Smooth muscle cell of the brain vasculature (primary cell): ENCODE results near the gene ACOT2.
"Not testable (repeated sequence)": the region's sequence is repeated elsewhere in the genome, so short reads cannot be mapped to it uniquely, and the experiment has no call there.

ENCODE experiments used
- DNase-seq: peaks from one replicate; pipeline ENCODE4 v3.0.0-alpha.2; 2012; ENCODE audit warnings: low read depth, low spot score

ACOT2 gene

GRCh38 chr14:73567951-73568885, 795 bp upstream of the ACOT2 start:
- no peak for DNase-seq

- not testable (repeated sequence) for DNase-seq
Observed at GRCh38 chr14:73568886-73569184, 178 bp upstream of the ACOT2 start.

DNA sequence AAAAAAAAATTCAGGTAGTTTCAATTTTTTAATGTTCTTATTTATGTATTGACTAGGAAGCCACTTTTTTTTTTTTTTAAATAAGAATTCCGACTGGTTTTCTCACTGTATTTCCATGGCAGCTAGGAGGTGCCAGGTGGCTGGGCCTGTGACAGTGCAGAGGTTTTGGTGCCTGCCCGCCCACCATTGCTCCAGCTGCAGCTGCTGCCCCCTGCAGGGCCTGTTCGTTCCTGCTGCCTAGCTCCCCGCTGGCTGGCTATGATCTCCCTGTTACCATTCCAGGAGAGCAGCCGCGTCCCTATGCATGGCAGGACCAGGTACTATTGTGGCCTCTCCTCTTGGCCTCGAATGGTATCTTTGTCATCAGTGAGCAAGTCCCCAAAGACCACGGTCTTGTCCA, 1.9 kb downstream of the ACOT2 start:
- not testable (repeated sequence) for DNase-seq

GRCh38 chr14:73573034-73573433, 4.0 kb downstream of the ACOT2 start:
- DNase-seq = not testable (repeated sequence)

- not testable (repeated sequence) for DNase-seq
Observed at GRCh38 chr14:73573740-73574139, 4.7 kb downstream of the ACOT2 start.

GRCh38 chr14:73574251-73574650, 5.2 kb downstream of the ACOT2 start:
- not testable (repeated sequence) for DNase-seq

- no peak for DNase-seq
Observed at GRCh38 chr14:73576391-73576790, 7.4 kb downstream of the ACOT2 start.

GRCh38 chr14:73577214-73577613, 8.2 kb downstream of the ACOT2 start:
- DNase-seq = not testable (repeated sequence)

DNA sequence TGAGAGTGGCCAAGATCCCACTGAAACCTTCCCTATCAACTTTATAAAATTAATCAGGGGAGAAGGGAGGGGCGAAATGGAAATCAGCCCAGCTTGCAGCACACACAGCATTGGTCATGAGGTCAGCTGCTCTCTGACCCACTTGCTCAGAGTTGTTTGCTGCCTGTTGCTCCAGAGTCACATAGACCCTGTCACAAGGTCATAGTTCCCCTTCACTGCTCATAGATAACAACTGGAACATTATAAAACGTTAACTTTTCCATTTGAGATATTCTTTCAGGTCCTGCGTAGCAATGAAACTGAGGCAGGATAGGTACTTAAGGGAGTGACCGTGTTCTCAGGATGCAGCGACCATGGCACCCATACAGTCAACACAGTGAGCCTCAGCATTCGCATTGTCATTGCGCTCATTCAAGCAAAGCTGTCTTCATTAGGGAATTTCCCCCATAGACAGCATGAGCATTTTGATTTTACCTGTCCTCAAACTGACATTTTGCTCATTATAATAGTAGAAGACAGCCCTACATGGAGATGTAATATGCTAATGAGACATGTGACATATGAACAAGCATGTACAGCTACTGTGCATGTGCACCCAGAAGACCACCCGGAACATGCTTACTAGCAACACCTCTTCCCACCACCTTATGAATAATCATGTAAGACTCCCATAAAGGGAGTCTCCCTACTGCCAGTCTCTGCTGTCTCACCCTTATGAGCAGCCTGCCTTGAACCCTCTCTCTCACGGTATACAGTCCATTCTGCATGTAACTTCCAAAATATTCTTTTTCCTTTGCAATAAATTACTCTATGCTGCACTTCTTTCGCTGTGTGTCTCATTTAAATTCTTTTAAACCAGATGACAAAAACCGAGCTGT, 13.3 kb downstream of the ACOT2 start:
- DNase-seq = not testable (repeated sequence)

DNA sequence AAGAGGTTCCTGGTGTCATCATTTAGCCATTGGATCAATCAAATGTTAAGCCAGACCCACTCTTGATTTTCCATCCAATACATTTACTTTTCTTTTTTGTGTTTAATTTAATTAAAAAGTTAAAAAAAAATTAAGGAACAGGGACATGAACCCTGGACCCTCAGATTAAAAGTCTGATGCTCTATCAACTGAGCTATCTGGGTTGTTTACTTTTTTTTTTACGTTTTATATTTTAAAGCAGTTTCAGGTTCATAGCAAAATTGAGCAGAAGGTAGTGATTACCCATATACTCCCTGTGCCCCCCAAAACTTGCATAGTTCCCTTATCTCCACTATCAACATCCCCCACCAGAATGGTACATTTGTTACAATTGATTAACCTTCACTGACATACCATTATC, 19.7 kb downstream of the ACOT2 start:
- DNase-seq = no peak

DNA sequence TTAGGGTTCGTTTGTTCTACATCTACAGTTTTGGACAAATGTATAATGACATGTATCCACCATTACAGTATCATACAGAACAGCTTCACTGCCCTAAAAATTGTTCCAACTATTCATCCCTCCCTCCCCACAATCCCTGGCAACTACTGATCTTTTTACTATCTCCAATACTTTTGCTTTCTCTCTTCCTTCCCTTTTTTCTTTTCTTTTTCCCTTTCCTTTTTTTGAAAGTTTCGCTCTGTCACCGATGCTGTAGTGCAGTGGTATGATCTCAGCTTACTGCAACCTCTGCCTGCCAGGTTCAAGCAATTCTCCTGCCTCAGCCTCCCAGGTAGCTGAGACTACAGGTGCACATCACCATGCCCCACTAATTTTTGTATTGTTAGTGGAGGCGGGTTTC, 20.1 kb downstream of the ACOT2 start:
- DNase-seq = no peak

DNA sequence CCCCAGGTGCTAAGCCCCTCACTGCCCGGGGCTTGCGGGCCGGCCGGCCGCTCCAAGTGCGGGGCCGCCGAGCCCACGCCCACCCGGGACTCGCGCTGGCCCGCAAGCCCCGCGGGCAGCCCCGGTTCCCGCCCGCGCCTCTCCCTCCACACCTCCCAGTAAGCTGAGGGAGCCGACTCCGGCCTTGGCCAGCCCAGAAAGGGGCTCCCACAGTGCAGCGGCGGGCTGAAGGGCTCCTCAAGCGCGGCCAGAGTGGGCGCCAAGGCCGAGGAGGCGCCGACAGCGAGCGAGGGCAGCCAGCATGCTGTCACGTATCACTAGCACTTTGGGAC, 21.6 kb downstream of the ACOT2 start:
- DNase-seq = not testable (repeated sequence)

GRCh38 chr14:73591690-73592449, 22.9 kb downstream of the ACOT2 start, which contains the start of gene ACOT4:
ACOT4 (plus strand) TSS chr14:73591873; CDS start chr14:73591960, 87 bp downstream.
- no peak for DNase-seq

GRCh38 chr14:73594491-73594890, 25.5 kb downstream of the ACOT2 start:
- DNase-seq = no peak

DNA sequence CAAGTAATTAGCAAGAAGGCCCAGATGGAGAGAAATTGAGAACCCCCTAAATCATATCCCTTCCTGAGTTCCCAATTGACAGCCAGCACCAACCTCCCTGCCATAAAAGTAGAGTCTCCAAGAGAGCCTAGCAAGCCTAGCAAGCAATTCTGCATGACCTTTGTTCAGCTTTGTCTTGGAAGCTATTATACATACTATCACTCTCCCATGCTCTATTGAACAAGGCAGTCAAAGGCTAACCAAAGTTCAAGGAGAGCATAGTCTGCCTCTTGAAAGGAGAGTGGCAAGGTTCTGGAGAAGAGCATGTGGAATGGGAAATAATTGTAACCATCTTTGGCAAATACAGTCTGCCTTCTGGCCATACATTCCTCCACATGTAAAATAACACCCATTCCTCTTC, 30.5 kb downstream of the ACOT2 start:
- no peak for DNase-seq

DNA sequence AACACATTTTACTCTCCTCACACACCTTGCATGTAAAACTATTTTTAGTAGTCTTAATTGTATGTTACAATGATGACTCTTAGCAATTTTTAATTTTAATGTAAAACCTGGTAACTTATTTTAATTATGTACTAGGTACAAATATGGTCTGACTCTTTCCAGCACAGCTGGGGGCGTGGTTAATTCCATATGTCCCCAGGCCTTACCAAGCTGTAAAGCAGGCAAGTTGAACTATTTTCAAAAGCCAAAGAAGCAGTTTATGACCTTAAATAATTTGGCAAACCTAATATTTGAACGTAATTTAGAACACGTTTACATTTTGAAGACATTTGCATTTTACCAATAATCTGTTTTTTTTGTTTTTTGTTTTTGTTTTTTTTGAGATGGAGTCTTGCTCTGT, 34.0 kb downstream of the ACOT2 start:
- DNase-seq = no peak

DNA sequence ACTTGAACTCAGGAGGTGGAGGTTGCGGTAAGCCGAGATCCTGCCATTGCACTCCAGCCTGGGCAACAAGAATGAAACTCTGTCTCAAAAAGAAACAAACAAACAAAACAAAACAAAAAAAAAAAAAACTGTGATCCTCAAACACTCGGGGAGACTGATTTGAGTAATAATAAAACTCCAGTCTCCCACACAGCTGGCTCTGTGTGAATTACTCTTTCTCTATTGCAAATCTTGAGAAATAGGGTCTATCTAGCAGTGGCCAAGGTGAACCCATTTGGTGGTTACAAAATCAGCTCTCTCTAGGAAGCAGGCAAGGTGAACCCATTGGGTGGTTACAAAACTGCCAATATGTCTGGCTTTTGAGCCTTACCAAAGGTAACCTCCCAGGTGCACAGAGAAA, 37.3 kb downstream of the ACOT2 start:
- no peak for DNase-seq

DNA sequence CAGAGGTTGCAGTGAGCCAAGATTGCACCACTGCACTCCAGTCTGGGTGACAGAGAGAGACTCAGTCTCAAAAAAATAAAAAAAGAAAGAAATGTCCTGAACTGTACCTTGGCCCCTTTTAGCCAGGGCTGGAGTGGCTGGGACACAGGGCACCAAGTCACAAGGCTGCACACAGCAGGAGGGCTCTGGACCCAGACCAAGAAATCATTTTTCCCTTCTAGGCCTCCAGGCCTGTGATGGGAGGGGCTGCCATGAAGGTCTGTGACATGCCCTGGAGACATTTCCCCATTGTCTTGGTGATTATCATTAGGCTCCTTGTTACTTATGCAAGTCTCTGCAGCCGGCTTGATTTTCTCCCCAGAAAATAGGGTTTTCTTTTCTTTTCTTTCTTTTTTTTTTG, 38.2 kb downstream of the ACOT2 start:
- no peak for DNase-seq

DNA sequence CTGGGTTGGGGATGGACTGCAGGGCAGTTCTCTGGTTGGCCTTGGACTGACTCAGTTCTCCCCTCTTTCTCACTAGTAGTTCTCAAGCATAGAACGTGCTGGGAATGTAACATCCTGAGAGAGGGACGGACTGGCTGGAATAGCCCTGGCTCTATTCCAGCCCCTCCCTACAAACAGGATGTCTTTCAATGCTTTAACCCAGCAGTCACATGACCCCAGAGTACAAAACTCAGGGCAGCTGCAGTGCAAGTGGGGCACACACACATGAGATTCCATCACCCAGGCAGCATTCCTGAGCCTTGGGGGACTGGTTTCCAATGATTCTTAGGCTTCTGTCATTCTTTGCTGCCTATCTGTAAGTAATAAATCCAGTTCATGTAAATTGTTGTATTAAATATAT, 41.7 kb downstream of the ACOT2 start:
- DNase-seq = no peak

DNA sequence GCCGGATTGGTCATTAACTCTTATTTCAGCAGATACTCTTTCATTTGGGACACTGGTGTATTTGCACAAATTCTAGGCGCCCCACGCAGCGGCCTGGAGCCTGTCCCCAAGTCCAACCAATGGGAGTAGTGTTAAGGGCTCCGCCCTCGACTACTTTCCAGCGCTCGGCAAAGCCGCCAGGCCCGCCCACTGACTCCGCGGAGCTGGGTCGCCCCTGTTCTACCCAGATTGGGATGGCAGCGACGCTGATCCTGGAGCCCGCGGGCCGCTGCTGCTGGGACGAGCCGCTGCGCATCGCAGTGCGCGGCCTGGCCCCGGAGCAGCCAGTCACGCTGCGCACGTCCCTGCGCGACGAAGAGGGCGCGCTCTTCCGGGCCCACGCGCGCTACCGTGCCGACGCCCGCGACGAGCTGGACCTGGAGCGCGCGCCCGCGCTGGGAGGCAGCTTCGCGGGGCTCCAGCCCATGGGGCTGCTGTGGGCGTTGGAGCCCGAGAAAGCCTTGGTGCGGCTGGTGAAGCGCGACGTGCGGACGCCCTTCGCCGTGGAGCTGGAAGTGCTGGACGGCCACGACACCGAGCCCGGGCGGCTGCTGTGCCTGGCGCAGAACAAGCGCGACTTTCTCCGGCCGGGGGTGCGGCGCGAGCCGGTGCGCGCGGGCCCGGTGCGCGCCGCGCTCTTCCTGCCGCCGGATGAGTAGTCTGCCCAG, 43.5 kb downstream of the ACOT2 start, which contains the start of gene ACOT6:
Gene ACOT6, plus strand, starts transcription at position 179 of the 707 bp plus-strand sequence. Its CDS starts 55 bp downstream, at position 234.
- DNase-seq = no peak

- no peak for DNase-seq
Observed at GRCh38 chr14:73613046-73613383, 44.0 kb downstream of the ACOT2 start.
